GM21576 (cell line): ENCODE results near the gene FRMD4B.
"Not testable (repeated sequence)": the region's sequence is repeated elsewhere in the genome, so short reads cannot be mapped to it uniquely, and the experiment has no call there.

Source experiments
- ATAC-seq: cut with Tn5 transposase; IDR thresholded peaks from one replicate; pipeline ENCODE4 v1.9.1; 2021; ENCODE audit warnings: mild to moderate bottlenecking, moderate library complexity; ENCODE audit not compliant: unreplicated experiment

FRMD4B gene

DNA sequence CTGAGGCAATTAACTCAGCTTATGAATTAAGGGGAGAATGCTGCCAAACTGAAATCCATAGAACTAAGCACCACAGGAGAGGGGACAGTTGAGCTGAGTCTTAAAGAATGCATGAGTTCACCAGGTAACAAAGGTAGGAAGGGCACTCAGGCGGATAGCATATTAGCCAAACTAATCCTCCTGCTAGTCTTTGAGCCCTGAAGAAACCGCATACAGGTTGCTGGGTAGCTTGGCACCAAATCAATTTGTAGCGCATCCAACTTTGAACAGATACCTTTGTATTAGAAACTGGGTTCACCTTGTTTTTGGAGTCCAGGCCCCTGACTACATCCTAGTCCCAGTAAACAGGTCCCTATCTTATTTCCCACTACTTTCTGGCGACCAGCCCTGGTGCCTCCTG, 93.7 kb downstream of the FRMD4B start:
- no peak for ATAC-seq

DNA sequence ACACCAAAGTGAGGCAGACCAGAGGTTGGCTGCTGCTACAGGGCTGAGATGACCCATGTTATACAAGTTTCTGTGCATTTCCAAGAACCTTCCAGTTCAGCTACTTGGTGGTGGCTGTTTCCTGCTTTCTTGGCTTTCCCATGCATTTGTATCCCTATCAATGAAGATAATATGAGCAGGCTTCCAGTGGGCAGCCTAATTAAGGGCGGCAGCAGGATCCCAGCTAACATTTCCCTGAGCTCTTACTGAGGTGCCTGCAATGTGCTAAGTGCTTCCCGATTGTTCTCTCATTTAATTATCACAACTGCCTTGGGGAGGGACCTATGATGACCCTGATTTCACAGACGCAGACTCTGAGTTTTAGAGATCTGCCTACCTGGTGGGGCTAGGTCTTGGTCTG, 95.5 kb downstream of the FRMD4B start:
- no peak for ATAC-seq

DNA sequence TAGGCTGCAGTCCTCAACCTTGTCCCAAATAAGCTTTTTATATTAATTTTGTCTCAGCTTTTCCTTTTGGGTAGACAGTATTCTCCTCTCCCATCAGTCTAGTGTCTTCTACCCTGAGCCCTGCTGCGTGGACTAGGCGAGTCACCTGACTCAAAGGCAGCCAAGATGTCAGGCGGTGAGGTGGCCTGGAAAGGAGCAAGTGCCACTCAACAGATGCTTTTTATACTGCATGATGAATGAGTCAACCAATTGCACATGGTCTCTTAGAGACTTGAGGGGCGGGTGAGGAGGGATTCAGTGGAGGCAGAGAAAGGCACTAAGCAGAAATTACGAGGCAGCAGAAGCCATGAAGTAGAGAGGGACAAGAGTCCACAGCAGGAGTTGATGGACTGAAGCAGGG, 95.9 kb downstream of the FRMD4B start:
- ATAC-seq = no peak

DNA sequence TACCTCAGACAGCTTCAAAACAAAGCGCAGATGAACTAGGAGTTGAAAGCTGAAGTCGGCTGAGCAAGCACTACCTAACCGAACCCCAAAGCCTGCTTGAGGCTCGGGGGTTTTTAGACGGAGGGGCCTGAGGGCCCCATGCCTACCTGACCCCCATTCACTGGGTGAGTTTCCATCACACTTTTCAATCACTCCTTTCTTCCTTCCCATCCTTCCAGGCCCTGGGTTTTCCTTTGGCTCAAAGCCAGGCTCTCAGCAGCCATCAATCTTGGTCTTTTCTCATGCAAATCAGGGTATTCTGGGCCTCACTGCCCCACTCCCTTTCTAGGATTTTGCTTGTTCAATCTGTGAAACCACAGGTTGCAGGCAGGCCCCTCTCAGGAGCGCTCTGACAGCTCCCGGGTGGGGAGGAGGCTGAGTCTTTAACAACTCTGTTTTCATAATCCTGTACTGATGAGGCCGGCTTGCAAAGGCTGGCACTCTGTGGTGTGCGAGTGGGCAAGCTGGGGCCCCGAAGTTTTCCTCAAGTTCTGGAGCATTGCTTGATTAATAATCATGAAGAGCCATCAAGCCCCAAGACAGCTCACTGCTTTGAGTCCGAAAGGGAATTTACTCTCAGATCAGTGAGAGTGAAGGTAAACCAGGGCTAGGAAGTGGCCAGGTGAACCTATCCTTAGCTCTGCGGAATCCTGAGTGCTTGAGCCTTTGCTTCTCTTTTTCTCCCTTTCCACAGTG, 97.6 kb downstream of the FRMD4B start:
- ATAC-seq = no peak

DNA sequence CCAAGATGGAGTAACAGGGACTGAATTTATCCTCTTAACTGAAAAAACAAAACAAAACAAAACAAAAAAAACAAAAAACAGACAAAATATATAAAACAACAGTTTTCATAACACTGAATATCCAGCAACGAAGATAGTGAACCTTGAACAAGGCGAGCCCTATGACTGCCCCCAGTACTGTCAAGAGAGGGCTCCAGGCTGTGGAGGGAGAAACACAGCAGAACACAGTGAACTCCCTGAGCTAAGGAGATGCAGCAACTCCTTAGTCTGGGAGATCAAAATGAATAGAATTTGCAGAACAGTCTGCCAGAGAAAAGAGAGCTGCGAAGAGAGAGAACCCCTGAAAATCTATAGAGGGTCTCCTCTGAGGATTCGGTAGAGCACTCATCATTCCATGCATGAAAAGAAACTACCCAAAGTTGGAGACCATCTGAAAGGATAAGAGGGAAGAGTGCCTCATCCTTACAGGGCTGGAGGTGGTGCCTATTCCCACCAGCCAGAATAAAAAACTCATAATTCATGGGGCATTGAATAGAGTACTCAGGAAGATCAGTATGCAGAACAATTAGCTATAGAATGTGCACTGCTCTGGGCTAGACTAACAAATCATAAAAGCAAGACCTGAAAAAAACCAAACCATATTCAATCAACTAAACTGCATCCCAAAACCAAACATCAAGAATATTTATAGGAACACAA, 101.8 kb downstream of the FRMD4B start:
- no peak for ATAC-seq

DNA sequence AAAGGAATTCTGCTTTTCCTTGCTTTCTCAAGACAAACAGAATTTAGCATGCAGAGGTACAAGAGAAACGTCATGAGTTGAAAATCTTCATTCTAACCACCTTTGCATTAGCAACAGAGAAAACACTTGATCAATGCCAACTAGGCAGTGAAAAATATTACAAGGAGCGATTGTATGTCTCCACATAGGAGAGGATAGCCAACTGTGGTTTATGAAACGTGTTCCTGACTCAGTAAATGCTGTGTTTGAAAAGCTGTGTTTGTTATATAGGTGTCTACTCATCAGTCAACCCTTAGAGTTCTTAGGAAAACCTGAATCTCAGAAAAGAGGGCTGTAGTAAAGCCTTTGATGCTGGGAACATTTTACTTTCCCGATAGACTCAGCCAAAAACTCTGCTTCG, 102.4 kb downstream of the FRMD4B start:
- ATAC-seq = no peak

DNA sequence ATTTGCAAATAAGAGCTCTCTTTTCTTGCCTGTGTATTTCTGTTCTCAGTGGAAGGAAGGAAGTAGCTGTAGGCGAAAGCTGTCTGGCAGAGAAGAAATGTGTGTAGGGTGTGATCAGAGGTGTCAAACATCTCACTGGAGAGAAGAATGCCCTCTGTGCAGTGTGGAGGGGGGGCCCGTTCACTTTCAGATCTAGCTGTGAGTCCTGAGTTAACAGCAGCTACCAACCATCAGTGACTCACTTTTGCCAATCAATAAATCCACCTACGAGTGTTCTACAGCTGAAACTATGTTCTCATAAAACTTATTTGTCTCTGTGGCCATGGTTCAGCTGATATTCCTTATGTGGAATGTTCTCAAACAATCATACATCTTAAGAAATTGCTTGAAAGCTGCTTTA, 103.7 kb downstream of the FRMD4B start:
- ATAC-seq = no peak

DNA sequence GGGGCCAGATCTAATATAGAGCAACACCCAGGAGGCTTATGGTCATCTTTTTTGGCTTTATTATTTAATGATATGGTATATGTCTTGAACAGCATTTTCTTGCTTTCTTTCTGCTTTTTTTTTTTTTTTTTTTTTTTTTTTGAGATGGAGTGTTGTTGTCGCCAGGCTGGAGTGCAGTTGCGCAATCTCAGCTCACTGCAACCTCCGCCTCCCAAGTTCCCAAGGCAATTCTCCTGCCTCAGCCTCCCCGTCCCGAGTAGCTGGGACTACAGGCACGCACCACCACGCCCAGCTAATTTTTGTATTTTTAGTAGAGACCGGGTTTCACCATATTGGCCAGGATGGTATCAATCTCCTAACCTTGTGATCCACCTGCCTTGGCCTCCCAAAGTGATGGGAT, 108.5 kb downstream of the FRMD4B start:
- ATAC-seq = not testable (repeated sequence)

DNA sequence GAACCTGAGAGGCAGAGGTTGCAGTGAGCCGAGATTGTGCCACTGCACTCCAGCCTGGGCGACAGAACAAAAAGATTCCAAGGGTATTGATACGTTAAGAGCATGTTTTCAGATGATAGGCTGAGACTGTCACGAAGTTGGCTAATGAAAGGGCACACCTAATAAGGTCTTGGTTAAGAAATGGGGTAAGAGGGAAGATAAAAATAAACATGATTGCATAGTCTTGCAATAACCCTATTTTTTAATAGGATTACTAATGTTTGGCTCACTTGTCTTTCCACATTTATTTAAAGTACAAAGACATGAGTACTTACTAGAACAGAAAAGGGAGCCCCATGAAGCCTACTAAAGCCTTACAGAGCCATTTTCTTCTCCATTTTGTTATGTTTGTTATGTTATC, 109.0 kb downstream of the FRMD4B start:
- ATAC-seq = no peak

DNA sequence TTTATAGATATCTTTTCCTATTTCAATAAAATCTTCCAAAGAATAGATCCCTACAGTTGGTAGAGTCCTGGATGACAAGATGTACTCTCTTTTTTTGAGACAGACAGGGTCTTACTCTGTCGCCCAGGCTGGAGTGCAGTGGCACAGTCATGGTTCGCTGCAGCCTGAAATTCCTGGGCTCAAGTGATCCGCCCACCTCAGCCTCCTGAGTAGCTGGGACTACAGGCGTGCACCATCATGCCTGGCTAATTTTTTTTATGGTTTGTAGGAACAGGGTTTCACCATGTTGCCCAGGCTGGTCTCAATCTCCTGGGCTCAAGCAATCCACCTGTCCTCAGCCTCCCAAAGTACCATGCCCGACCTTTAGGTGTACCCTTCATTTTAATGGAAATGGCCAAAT, 109.7 kb downstream of the FRMD4B start:
- ATAC-seq = not testable (repeated sequence)

DNA sequence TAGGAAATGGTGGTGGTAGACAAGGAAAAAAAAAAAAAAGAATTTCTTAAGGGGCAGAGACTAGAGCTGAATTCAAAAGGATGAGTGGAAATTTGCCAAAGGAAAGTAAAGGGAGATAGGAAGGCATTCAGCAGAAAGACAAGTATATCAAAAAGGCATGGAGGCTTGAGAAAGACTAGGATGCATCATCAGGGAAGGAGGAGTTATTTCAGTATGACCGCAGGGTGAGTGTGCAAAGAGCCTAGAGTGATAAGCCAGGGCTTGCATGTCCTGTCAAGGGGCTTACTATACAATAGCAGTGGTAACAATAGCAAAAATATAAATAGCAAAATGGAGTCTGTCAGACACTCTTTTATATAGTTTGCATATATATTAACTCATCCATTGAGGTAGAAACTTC, 112.0 kb downstream of the FRMD4B start:
- ATAC-seq = no peak

DNA sequence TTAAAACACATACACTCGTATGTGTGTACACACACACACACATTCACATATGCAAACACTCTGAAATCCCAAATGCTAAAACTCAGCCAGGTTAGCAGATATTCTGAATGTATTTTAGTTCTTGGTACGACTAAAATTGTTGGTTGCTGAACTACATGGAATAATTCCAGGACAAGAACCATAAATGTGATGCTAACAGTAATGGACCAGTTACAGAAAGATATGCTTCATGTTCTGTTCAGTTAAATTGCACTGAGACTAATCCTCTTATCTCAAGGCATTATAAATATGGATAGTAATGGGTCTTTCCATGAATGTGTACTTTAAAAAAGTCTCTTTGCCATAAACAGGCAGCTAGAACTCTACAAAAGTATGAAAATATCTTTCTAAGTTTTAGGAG, 113.3 kb downstream of the FRMD4B start:
- ATAC-seq = no peak

DNA sequence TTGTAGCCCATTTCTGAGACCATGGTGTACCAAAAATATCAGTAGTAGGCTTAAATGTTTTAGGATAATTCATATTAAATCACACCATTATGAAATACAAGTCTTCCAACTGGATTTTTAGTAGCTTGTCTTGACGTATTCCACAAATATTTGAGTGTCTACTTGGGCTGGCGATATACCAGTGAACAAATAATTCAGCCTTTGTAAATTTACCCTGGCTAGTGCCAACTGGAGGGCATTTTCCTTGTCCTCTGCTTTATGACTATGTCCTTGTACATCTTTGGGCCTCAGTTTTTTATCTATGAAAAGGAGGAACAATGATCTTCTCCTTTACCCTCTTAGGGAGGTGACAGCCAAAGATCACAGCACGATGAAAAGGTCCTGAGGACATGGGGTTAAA, 114.8 kb downstream of the FRMD4B start:
- ATAC-seq = no peak

DNA sequence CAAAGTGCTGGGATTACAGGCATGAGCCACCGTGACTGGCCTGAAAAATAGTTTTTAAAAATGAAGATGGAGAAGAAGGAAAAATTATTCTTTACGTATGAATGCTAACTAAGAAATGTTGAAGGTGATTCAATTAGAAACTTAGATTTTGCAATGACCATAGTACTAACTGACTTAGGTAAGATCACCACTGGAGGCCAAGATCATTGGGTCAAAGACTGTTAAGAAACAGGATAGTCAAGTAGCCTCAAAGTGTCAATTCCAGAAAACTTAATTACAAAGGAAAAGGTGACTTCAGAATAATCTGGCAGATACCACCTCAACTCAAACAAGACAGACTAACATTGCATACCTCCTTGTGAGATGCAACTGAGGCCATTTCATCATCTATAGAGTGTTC, 119.3 kb downstream of the FRMD4B start:
- ATAC-seq = no peak

DNA sequence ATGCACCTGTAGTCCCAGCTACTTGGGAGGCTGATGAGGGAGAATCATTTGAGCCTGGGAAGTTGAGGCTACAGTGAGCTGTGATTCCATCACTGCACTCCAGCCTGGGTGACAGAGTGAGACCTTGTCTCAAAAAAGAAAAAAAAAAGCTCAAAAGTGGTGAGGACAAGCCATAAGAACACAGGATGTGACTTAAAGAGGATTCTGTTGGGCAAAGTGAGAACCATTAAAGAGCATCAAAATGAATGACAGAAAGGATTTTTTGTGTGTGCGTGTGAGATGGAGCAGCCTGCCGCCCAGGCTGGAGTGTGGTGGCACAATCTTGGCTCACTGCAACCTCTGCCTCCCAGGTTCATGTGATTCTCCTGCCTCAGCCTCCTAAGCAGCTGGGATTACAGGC, 119.8 kb downstream of the FRMD4B start:
- not testable (repeated sequence) for ATAC-seq

DNA sequence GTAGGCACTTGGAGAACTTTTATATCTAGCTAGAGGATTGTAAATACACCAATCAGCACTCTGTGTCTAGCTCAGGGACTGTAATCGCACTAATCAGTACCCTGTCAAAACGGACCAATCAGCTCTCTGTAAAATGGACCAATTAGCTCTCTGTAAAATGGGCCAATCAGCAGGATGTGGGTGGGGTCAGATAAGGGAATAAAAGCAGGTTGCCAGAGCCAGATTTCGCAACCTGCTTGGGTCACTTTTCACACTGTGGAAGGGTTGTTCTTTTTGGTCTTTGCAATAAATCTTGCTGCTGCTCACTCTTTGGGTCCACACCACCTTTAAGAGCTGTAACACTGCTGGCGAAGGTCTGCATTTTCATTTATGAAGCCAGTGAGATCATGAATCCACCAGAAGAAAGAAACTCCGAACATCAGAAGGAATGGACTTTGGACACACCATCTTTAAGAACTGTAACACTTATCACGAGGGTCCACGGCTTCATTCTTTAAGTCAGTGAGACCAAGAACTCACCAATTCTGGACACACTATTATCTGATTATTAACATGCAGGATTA, 125.0 kb downstream of the FRMD4B start:
- not testable (repeated sequence) for ATAC-seq

DNA sequence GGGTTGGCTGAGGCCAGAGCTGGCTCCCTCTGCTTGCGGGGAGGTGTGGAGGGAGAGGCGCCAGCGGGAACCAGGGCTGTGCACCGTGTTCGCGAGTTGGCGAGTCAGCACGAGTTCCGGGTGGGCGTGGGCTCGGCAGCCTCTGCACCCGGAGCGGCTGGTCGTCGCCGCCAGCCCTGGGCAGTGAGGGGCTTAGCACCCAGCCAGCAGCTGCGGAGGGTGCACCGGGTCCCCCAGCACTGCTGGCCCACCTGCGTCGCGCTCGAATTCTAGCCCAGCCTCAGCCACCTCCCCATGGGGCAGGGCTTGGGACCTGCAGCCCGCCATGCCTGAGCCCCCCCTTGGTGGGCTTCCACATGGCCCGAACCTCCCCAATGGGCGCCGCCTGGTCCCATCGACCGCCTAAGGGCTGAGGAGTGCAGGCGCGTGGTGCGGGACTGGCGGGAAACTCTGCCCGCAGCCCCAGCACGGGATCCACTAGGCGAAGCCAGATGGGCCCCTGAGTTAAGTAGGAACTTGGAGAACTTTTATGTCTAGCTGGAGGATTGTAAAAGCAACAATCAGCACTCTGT, 125.6 kb downstream of the FRMD4B start:
- no peak for ATAC-seq

DNA sequence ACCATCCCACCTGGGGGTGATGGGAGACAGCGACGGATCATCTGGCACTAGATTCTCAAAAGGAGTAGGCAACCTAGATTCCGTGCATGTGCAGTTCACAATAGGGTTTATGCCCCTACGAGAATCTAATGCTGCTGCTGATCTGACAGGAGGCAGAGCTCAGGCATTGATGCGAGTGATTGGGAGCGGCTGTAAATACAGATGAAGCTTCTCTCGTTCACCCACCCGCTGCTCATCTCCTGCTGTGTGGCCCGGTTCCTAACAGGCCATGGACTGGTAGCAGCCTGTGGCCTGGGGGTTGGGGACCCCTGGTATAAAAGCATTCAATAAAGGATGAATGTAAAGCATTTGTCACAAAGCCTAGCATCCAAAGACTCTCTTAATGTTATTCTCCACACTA, 126.8 kb downstream of the FRMD4B start:
- ATAC-seq = no peak

DNA sequence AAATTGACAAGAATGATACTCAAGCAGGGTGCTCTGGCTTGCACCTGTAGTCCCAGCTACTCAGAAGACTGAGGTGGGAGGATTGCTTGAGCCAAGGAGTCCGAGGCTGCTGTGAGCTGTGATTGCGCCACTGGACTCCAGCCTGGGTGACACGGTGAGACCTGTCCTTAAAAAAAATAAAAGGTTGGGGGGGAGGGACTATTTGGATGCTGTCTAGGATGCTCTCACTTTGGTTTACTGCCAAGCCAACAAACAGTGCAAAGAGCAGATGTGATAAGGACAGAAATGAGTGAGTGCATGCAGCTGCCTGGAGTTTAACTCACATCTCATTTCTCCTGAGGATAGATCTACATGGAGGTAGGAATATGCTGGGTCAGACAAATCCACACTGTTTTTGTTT, 130.0 kb downstream of the FRMD4B start:
- ATAC-seq = no peak

DNA sequence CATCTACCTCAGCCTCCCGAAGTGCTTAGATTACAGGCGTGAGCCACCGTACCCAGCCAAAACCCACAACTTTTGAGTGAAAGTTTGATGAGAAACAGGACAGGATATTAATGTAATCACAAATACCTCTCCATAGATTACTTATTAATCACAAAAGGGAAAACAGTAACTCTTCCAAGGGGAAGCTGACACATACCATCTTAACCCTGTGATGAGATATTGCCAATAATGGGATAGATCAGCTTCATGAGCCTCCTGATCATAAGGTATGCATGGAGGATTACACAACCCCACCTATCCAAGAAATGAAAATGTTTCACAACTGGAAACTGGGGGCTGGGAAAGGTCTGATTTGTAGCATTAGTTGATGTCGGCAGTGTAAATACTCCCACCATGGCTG, 131.5 kb downstream of the FRMD4B start:
- ATAC-seq = no peak

DNA sequence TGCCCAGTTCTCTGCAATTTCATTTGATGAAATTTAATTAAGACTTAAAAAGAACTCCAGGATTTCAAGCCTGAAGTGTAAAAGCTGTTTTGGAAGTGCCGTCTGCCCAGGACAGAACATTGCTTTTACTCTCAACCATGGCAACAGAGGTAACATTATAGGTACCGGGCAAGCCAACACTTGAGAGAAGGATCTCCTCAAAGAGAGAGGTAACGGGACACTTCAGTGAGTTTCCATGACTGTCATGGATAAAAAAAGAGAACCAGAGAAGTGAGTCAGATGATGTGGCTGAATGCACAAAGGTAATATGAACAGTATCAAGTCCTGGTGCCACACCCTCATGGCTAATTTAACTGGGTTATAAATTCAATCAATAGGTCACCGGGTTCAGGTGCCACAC, 133.3 kb downstream of the FRMD4B start:
- ATAC-seq = no peak

DNA sequence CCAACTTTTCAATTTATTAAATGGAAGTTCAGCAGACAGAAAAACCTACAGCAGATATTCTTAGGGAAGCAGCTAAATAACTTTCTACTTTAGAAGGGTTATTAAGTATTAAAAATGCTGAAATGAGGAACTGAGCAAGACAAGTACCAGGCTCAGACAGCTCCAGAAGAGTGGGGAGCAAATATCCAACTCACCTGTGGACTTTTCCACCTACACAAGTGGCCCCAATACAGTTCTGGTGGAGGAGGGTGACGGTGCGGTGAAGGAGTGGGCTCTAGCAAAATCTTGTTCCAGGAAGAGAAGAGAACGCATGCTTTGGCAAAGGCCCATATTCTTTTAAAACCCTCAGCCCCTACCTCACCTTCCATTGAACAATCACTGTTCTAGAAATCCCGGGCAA, 133.7 kb downstream of the FRMD4B start:
- ATAC-seq = no peak
